Adipocyte (in vitro differentiated cells): ENCODE data around the gene RNF41.

Source experiments
- DNase-seq: peaks from one replicate; pipeline ENCODE4 v3.0.0-alpha.2; 2015; ENCODE audit warnings: low read depth
- H3K27me3 ChIP-seq: replicated peaks from 2 replicates; pipeline ENCODE4 v1.7.0; 2013; ENCODE audit warnings: mild to moderate bottlenecking, low read length, moderate library complexity; ENCODE audit not compliant: control insufficient read depth, insufficient read depth
- H3K36me3 ChIP-seq: 2 replicates; pipeline ENCODE4 v1.7.0; 2013; ENCODE audit warnings: low read length, mild to moderate bottlenecking, moderate library complexity; ENCODE audit not compliant: control insufficient read depth, insufficient read depth, severe bottlenecking
- H3K4me1 ChIP-seq: 2 replicates; pipeline ENCODE4 v1.7.0; 2013; ENCODE audit warnings: mild to moderate bottlenecking, low read length, moderate library complexity; ENCODE audit not compliant: control insufficient read depth, insufficient read depth
- H3K4me3 ChIP-seq: 2 replicates; pipeline ENCODE4 v1.7.0; 2013; ENCODE audit warnings: mild to moderate bottlenecking, low read length, moderate library complexity
- H3K9ac ChIP-seq: 2 replicates; pipeline ENCODE4 v1.7.0; 2013; ENCODE audit warnings: mild to moderate bottlenecking, low read length, moderate library complexity
- H3K9me3 ChIP-seq: 2 replicates; pipeline ENCODE4 v1.7.0; 2013; ENCODE audit warnings: mild to moderate bottlenecking, low read length, moderate library complexity; ENCODE audit not compliant: control insufficient read depth

RNF41 gene

GRCh38 chr12:56155256-56155845, 66.4 kb downstream of the RNF41 start:
- no peaks in the 10 kb centered on the region for H3K9me3 ChIP-seq
- H3K9ac ChIP-seq, result no peak overlapping the region
- peaks cover 11% of the 10 kb centered on the region for H3K36me3 ChIP-seq
- H3K4me1 ChIP-seq, result peaks cover 38% of the 10 kb centered on the region
- no peak for DNase-seq
- H3K4me3 ChIP-seq, result no peak overlapping the region
- H3K27me3 ChIP-seq, result no peaks in the 10 kb centered on the region

DNA sequence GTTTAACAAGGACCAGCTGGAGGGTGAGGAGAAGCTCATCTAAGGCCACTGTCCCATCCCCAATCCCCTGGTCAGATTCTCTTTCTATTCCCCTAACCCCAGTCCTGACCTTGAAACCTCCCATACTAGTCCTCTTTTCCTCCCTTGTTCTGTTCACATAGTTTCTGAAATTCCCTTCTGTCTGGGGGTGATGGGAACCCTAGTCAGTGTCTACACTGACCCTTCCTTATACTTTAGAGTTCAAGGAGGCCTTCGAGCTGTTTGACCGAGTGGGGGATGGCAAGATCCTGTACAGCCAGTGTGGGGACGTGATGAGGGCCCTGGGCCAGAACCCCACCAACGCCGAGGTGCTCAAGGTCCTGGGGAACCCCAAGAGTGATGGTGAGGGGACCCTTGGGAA, 66.9 kb downstream of the RNF41 start:
- no peak for DNase-seq
- no peak overlapping the region for H3K9ac ChIP-seq
- H3K36me3 ChIP-seq, result peaks cover 6% of the 10 kb centered on the region
- no peak overlapping the region for H3K4me3 ChIP-seq
- no peaks in the 10 kb centered on the region for H3K9me3 ChIP-seq
- peaks cover 33% of the 10 kb centered on the region for H3K4me1 ChIP-seq
- no peaks in the 10 kb centered on the region for H3K27me3 ChIP-seq

- H3K27me3 ChIP-seq, result no peaks in the 10 kb centered on the region
- peaks cover under 1% of the 10 kb centered on the region for H3K36me3 ChIP-seq
- H3K9me3 ChIP-seq, result no peaks in the 10 kb centered on the region
- H3K9ac ChIP-seq, result no peak overlapping the region
- no peak for DNase-seq
- no peak overlapping the region for H3K4me3 ChIP-seq
- peaks cover 30% of the 10 kb centered on the region for H3K4me1 ChIP-seq
These were observed 67.4 kb downstream of the RNF41 start for GRCh38 chr12:56154246-56154771.

DNA sequence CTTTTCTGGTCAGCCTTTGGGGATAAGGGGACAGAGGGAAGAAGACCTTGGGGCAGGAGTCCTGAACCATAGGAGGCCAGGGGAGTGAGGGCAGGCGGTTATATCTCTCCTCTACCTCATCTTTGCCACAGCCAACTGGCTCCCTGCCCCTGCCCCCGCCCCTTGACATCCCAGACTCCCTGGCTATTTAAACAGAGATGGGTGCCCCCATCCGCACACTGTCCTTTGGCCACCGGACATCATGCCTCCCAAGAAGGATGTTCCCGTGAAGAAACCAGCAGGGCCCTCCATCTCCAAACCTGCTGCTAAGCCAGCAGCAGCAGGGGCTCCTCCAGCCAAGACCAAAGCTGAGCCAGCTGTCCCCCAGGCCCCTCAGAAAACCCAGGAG, 68.0 kb downstream of the RNF41 start:
- Histone ChIP-seq H3K27me3 (no peaks in the 10 kb centered on the region), H3K36me3 (no peaks in the 10 kb centered on the region), H3K9ac (peak overlapping the region; percentile 95), H3K9me3 (no peaks in the 10 kb centered on the region), H3K4me1 (peaks cover 30% of the 10 kb centered on the region), H3K4me3 (peak overlapping the region; percentile 92)
- DNase-seq, result no peak

GRCh38 chr12:56152756-56153677, 68.7 kb downstream of the RNF41 start:
- H3K4me3 ChIP-seq, result peak overlapping the region; percentile 92
- H3K9me3 ChIP-seq, result no peaks in the 10 kb centered on the region
- no peak for DNase-seq
- H3K27me3 ChIP-seq, result no peaks in the 10 kb centered on the region
- H3K36me3 ChIP-seq, result no peaks in the 10 kb centered on the region
- peak overlapping the region; percentile 95 for H3K9ac ChIP-seq
- H3K4me1 ChIP-seq, result peaks cover 37% of the 10 kb centered on the region
